ENCODE results near the gene RNF175. TPM values are rescaled to one million over a fixed set of nuclear protein-coding genes. Genes with fewer than 3 reads are reported as not detected.

RNF175 gene
- total RNA-seq, result not detected in 2 replicates

GRCh38 chr4:153759407-153760316 is at the start of gene RNF175:
TSS of gene RNF175 (minus strand) at chr4:153760024. CDS start at chr4:153759862, 162 bp downstream.
- TF ChIP-seq CTCF (IDR thresholded peaks at IDR 0.05; ENCODE audit: insufficient read depth, low read depth, low read length), result no peak
- H3K4me3 ChIP-seq (ENCODE audit: low read depth, low read length), result peak within 1 kb of the TSS; percentile 29
- no peak for DNase-seq (ENCODE audit: low read depth)

GRCh38 chr4:153809307-153809706 is 49.5 kb upstream of the RNF175 start:
- no peak for TF ChIP-seq CTCF (IDR thresholded peaks at IDR 0.05; ENCODE audit: insufficient read depth, low read depth, low read length)
- no peak overlapping the region for H3K4me3 ChIP-seq (ENCODE audit: low read depth, low read length)
- DNase-seq (ENCODE audit: low read depth), result no peak

- TF ChIP-seq CTCF (IDR thresholded peaks at IDR 0.05; ENCODE audit: insufficient read depth, low read depth, low read length), result no peak
- DNase-seq (ENCODE audit: low read depth), result no peak
Observed at GRCh38 chr4:153808175-153808574, 48.4 kb upstream of the RNF175 start.

GRCh38 chr4:153806073-153806472 is 46.2 kb upstream of the RNF175 start:
- no peak overlapping the region for H3K4me3 ChIP-seq (ENCODE audit: low read depth, low read length)
- DNase-seq (ENCODE audit: low read depth), result no peak
- TF ChIP-seq CTCF (IDR thresholded peaks at IDR 0.05; ENCODE audit: insufficient read depth, low read depth, low read length), result no peak

More at GRCh38 chr4:153808175-153808574, 48.4 kb upstream of the RNF175 start:
- no peak overlapping the region for H3K4me3 ChIP-seq (ENCODE audit: low read depth, low read length)

- no peak for TF ChIP-seq CTCF (IDR thresholded peaks at IDR 0.05; ENCODE audit: insufficient read depth, low read depth, low read length)
- no peak for DNase-seq (ENCODE audit: low read depth)
- H3K4me3 ChIP-seq (ENCODE audit: low read depth, low read length), result no peak overlapping the region
Observed at GRCh38 chr4:153804722-153805121, 44.9 kb upstream of the RNF175 start.

- no peak for TF ChIP-seq CTCF (IDR thresholded peaks at IDR 0.05; ENCODE audit: insufficient read depth, low read depth, low read length)
- no peak overlapping the region for H3K4me3 ChIP-seq (ENCODE audit: low read depth, low read length)
- DNase-seq (ENCODE audit: low read depth), result peak; percentile 13
Observed at GRCh38 chr4:153799694-153800074, 39.9 kb upstream of the RNF175 start.
